ENCODE results near the gene TCF4.

Gene TCF4

DNA sequence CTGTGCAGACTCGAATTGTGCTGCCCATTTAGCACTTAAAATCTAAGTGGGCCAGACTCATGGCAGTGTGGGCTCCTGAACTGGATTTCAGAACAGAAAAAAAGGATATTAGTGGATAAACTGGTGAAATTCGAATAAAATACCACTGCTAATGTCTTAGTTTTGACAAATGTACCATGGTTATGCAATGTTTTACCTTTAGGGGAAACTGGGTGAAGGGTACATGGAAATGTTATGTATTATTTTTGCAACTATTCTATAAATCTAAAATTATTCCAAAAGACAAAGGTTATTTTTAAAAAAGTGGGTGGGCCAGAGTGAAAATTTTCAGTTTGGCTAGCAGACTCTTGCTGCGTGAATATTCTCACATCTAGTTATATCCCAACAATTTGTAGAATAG, 368.2 kb downstream of the TCF4 start:
- H3K4me2 ChIP-seq (ENCODE audit: low read length), result no peak overlapping the region
- peaks cover 5% of the 10 kb centered on the region; the same call in 1 of the 2 replicates for H3K4me1 ChIP-seq (ENCODE audit: control insufficient read depth, low read length)

DNA sequence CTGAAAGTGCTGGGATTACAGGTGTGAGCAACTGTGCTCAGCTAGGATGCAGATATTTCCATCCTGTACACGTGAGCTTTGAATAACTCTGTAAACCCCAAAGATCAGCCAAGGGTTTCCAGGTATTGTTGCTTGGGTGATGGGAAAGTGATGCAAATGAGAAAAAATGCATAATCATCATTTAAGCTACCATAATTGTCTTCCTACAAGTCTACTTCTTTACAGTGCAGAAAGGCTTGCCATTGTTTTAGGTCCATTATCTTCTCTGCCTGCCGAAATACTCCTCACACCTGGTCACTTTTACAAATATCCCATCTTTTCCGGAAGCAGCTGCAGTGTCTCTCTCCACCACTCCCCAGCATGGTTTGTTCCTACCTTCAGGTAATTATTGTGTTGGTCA, 368.9 kb downstream of the TCF4 start:
- H3K36me3 ChIP-seq (ENCODE audit: control insufficient read depth, low read length), result no peaks in the 10 kb centered on the region
- H3F3A ChIP-seq (ENCODE audit: control insufficient read depth, insufficient read depth), result peaks cover 11% of the 10 kb centered on the region; the same call in 1 of the 2 replicates
- TF ChIP-seq EZH2phosphoT487 (IDR thresholded peaks at IDR 0.05; ENCODE audit: borderline replicate concordance, low read length), result no peak
- TF ChIP-seq, protein P1, sequence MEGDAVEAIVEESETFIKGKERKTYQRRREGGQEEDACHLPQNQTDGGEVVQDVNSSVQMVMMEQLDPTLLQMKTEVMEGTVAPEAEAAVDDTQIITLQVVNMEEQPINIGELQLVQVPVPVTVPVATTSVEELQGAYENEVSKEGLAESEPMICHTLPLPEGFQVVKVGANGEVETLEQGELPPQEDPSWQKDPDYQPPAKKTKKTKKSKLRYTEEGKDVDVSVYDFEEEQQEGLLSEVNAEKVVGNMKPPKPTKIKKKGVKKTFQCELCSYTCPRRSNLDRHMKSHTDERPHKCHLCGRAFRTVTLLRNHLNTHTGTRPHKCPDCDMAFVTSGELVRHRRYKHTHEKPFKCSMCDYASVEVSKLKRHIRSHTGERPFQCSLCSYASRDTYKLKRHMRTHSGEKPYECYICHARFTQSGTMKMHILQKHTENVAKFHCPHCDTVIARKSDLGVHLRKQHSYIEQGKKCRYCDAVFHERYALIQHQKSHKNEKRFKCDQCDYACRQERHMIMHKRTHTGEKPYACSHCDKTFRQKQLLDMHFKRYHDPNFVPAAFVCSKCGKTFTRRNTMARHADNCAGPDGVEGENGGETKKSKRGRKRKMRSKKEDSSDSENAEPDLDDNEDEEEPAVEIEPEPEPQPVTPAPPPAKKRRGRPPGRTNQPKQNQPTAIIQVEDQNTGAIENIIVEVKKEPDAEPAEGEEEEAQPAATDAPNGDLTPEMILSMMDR (IDR thresholded peaks at IDR 0.05; ENCODE audit: low read depth, low read length, poor library complexity, severe bottlenecking), result no peak
- no peaks in the 10 kb centered on the region for H4K20me1 ChIP-seq (ENCODE audit: control insufficient read depth, insufficient read depth, low read depth, low read length)
- no peak overlapping the region for H3K4me2 ChIP-seq (ENCODE audit: low read length)
- H3K27me3 ChIP-seq (ENCODE audit: control insufficient read depth, low read length), result no peaks in the 10 kb centered on the region
- no peaks in the 10 kb centered on the region for H3K9me2 ChIP-seq (replicated peaks; ENCODE audit: control insufficient read depth, low read length)
- no peak overlapping the region for H3K27ac ChIP-seq (ENCODE audit: low read depth, low read length)
- H3K4me3 ChIP-seq (ENCODE audit: low read length), result no peak overlapping the region
- H3K79me2 ChIP-seq (ENCODE audit: control insufficient read depth, low read length), result no peaks in the 10 kb centered on the region
- no peaks in the 10 kb centered on the region for H3K9me3 ChIP-seq (ENCODE audit: control insufficient read depth, insufficient read depth, low read length)
- peaks cover 5% of the 10 kb centered on the region; the same call in 1 of the 2 replicates for H3K4me1 ChIP-seq (ENCODE audit: control insufficient read depth, low read length)

More for the DNA sequence above, 368.2 kb downstream of the TCF4 start:
- H3F3A ChIP-seq (ENCODE audit: control insufficient read depth, insufficient read depth), result peaks cover 11% of the 10 kb centered on the region; the same call in 1 of the 2 replicates
- no peaks in the 10 kb centered on the region for H3K9me3 ChIP-seq (ENCODE audit: control insufficient read depth, insufficient read depth, low read length)
- H3K27me3 ChIP-seq (ENCODE audit: control insufficient read depth, low read length), result no peaks in the 10 kb centered on the region
- peaks cover under 1% of the 10 kb centered on the region; the same call in 1 of the 2 replicates for H3K36me3 ChIP-seq (ENCODE audit: control insufficient read depth, low read length)
- no peak overlapping the region for H3K27ac ChIP-seq (ENCODE audit: low read depth, low read length)
- H3K4me3 ChIP-seq (ENCODE audit: low read length), result no peak overlapping the region
- H4K20me1 ChIP-seq (ENCODE audit: control insufficient read depth, insufficient read depth, low read depth, low read length), result no peaks in the 10 kb centered on the region
- TF ChIP-seq, protein P1 (IDR thresholded peaks at IDR 0.05; ENCODE audit: low read depth, low read length, poor library complexity, severe bottlenecking), result no peak
- TF ChIP-seq EZH2phosphoT487 (IDR thresholded peaks at IDR 0.05; ENCODE audit: borderline replicate concordance, low read length), result no peak
- H3K9me2 ChIP-seq (replicated peaks; ENCODE audit: control insufficient read depth, low read length), result no peaks in the 10 kb centered on the region
- no peaks in the 10 kb centered on the region for H3K79me2 ChIP-seq (ENCODE audit: control insufficient read depth, low read length)

DNA sequence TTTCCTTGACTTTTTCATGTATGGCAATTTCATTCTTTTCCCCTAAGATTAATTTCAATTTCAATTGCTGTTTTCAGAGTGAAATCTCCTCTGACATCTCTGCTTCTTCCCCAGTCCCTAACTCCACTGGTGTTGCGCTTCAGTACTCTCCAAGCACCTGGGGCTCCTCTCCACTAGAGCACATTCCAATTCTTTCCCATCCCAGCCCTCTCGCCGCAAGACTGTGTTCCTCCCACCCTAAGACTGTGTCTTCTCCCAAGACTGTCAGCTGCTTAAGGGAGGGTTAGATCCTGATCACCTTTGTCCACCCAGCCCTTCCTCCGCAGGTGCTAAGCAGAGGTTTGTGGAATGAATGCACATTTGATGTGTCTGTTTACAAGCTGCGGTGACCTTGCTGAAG, 373.0 kb downstream of the TCF4 start:
- Histone ChIP-seq H3K27ac (ENCODE audit: low read depth, low read length) (no peak overlapping the region), H3K4me2 (ENCODE audit: low read length) (no peak overlapping the region), H3K4me3 (ENCODE audit: low read length) (no peak overlapping the region), H3K79me2 (ENCODE audit: control insufficient read depth, low read length) (no peaks in the 10 kb centered on the region), H3F3A (ENCODE audit: control insufficient read depth, insufficient read depth) (no peaks in the 10 kb centered on the region), H3K27me3 (ENCODE audit: control insufficient read depth, low read length) (no peaks in the 10 kb centered on the region), H3K36me3 (ENCODE audit: control insufficient read depth, low read length) (no peaks in the 10 kb centered on the region), H3K9me3 (ENCODE audit: control insufficient read depth, insufficient read depth, low read length) (no peaks in the 10 kb centered on the region), H3K9me2 (replicated peaks; ENCODE audit: control insufficient read depth, low read length) (no peaks in the 10 kb centered on the region), H3K4me1 (ENCODE audit: control insufficient read depth, low read length) (no peaks in the 10 kb centered on the region), H4K20me1 (ENCODE audit: control insufficient read depth, insufficient read depth, low read depth, low read length) (no peaks in the 10 kb centered on the region)
- no peak for TF ChIP-seq EZH2phosphoT487 (IDR thresholded peaks at IDR 0.05; ENCODE audit: borderline replicate concordance, low read length)
- TF ChIP-seq, protein P1 (IDR thresholded peaks at IDR 0.05; ENCODE audit: low read depth, low read length, poor library complexity, severe bottlenecking), result no peak

Measured in DOHH2 (cell line).